ENCODE measurements around the gene PSMA5. TPM values are rescaled to one million over a fixed set of nuclear protein-coding genes. Genes with fewer than 3 reads are reported as not detected.

PSMA5 gene
- total RNA-seq, 1 donor from 2014 or later = 23.1 TPM

DNA sequence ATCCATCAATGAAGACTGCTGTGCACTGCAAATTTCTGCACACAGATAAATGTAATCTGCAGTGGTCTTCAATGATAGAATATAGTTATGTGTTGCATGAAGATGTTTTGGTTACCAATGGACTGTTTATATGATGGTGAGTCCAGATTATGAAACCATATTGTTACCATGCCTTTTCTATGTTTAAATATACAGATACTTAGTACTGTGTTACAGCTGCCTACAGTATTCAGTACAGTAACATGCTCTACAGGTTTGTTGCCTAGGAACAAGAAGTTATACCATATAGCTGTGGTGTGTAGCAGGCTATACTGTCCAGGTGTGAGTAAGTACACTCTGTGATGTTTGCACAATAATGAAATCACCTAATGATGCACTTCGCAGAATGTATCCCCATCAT, 69.3 kb downstream of the PSMA5 start:
- intact Hi-C loops (cut with DNase I) = no loop called here
- DNase-seq (ENCODE audit: extremely low spot score in 2 of 2) = no peak
- TF ChIP-seq POLR2AphosphoS5 (IDR thresholded peaks at IDR 0.05; ENCODE audit: insufficient read depth in 1 of 2, low read depth in 1 of 2) = no peak
- TF ChIP-seq CTCF (IDR thresholded peaks at IDR 0.05) = no peak
- TF ChIP-seq POLR2A (IDR thresholded peaks at IDR 0.05) = no peak
- Histone ChIP-seq H3K36me3 (no peaks in the 10 kb centered on the region), H3K4me3 (no peak overlapping the region), H3K27me3 (no peaks in the 10 kb centered on the region), H3K27ac (no peak overlapping the region), H3K4me1 (peaks cover 4% of the 10 kb centered on the region), H3K9me3 (no peaks in the 10 kb centered on the region)

- TF ChIP-seq POLR2AphosphoS5 (IDR thresholded peaks at IDR 0.05; ENCODE audit: insufficient read depth in 1 of 2, low read depth in 1 of 2) (no peak), POLR2A (IDR thresholded peaks at IDR 0.05) (no peak), CTCF (IDR thresholded peaks at IDR 0.05) (no peak)
- Histone ChIP-seq H3K27me3 (no peaks in the 10 kb centered on the region), H3K27ac (no peak overlapping the region), H3K36me3 (no peaks in the 10 kb centered on the region), H3K4me3 (no peak overlapping the region), H3K9me3 (no peaks in the 10 kb centered on the region), H3K4me1 (no peaks in the 10 kb centered on the region)
- DNase-seq (ENCODE audit: extremely low spot score in 2 of 2) = no peak
- intact Hi-C loops (cut with DNase I) = no loop called here
These were observed 69.7 kb downstream of the PSMA5 start for GRCh38 chr1:109356505-109356904.

- H3K36me3 ChIP-seq = no peaks in the 10 kb centered on the region
- H3K9me3 ChIP-seq = no peaks in the 10 kb centered on the region
- no peak overlapping the region for H3K27ac ChIP-seq
- no peak for TF ChIP-seq POLR2AphosphoS5 (IDR thresholded peaks at IDR 0.05; ENCODE audit: insufficient read depth in 1 of 2, low read depth in 1 of 2)
- no peak for TF ChIP-seq POLR2A (IDR thresholded peaks at IDR 0.05)
- TF ChIP-seq CTCF (IDR thresholded peaks at IDR 0.05) = no peak
- DNase-seq (ENCODE audit: extremely low spot score in 2 of 2) = no peak
- H3K27me3 ChIP-seq = no peaks in the 10 kb centered on the region
- no peak overlapping the region for H3K4me3 ChIP-seq
- intact Hi-C loops (cut with DNase I) = no loop called here
- no peaks in the 10 kb centered on the region for H3K4me1 ChIP-seq
These were observed 71.3 kb downstream of the PSMA5 start for GRCh38 chr1:109354929-109355328.

GRCh38 chr1:109351457-109351856, 74.8 kb downstream of the PSMA5 start:
- TF ChIP-seq POLR2A (IDR thresholded peaks at IDR 0.05) = no peak
- no peak for TF ChIP-seq POLR2AphosphoS5 (IDR thresholded peaks at IDR 0.05; ENCODE audit: insufficient read depth in 1 of 2, low read depth in 1 of 2)
- TF ChIP-seq CTCF (IDR thresholded peaks at IDR 0.05) = no peak
- H3K27ac ChIP-seq = no peak overlapping the region
- H3K27me3 ChIP-seq = no peaks in the 10 kb centered on the region
- H3K36me3 ChIP-seq = no peaks in the 10 kb centered on the region
- intact Hi-C loops (cut with DNase I) = no loop called here
- H3K4me3 ChIP-seq = no peak overlapping the region
- no peaks in the 10 kb centered on the region for H3K4me1 ChIP-seq
- H3K9me3 ChIP-seq = no peaks in the 10 kb centered on the region
- no peak for DNase-seq (ENCODE audit: extremely low spot score in 2 of 2)

- no peak overlapping the region for H3K27ac ChIP-seq
- no peaks in the 10 kb centered on the region for H3K36me3 ChIP-seq
- H3K4me3 ChIP-seq = no peak overlapping the region
- TF ChIP-seq POLR2AphosphoS5 (IDR thresholded peaks at IDR 0.05; ENCODE audit: insufficient read depth in 1 of 2, low read depth in 1 of 2) (no peak), CTCF (IDR thresholded peaks at IDR 0.05) (no peak), POLR2A (IDR thresholded peaks at IDR 0.05) (no peak)
- H3K4me1 ChIP-seq = no peaks in the 10 kb centered on the region
- intact Hi-C loops (cut with DNase I) = no loop called here
- H3K27me3 ChIP-seq = no peaks in the 10 kb centered on the region
- no peaks in the 10 kb centered on the region for H3K9me3 ChIP-seq
- no peak for DNase-seq (ENCODE audit: extremely low spot score in 2 of 2)
These were observed 75.6 kb downstream of the PSMA5 start for GRCh38 chr1:109350655-109351054.

Measured in vagina (tissue), 2 donors.